ENCODE results near the gene ADGRG4.

- TF ChIP-seq POLR2AphosphoS5 (IDR thresholded peaks at IDR 0.05; ENCODE audit: low read depth, low read length) (no peak), POLR2A (IDR thresholded peaks at IDR 0.05; ENCODE audit: low read depth, low read length) (no peak)
These were observed 151.9 kb downstream of the ADGRG4 start for GRCh38 chrX:136452614-136453013.

Measured in GM12892 (cell line).